Thymus (tissue), 11 donors: ENCODE results near the gene NDRG3. TPM values are rescaled to one million over a fixed set of nuclear protein-coding genes. Genes with fewer than 3 reads are reported as not detected.
"Not testable (repeated sequence)": the region's sequence is repeated elsewhere in the genome, so short reads cannot be mapped to it uniquely, and the experiment has no call there.

ENCODE experiments used
- DNase-seq, 9 donors: peaks; one replicate each; pipeline ENCODE4 v3.0.0-alpha.2; 2013; ENCODE audit warnings: low spot score in 9 of 9, low read depth in 6 of 9, missing footprints in 1 of 9
- H3K27ac ChIP-seq, 2 donors: one replicate each; pipeline ENCODE4 v1.5.1; 2013; ENCODE audit warnings: control low read depth in 1 of 2, low read depth in 1 of 2, low read length in 1 of 2, mild to moderate bottlenecking in 1 of 2, moderate library complexity in 1 of 2
- H3K27me3 ChIP-seq, 2 donors: one replicate each; pipeline ENCODE4 v1.5.1; 2013; ENCODE audit warnings: low read length in 1 of 2; ENCODE audit not compliant: control insufficient read depth in 2 of 2, insufficient read depth in 1 of 2
- H3K36me3 ChIP-seq, 2 donors: one replicate each; pipeline ENCODE4 v1.5.1; 2013; ENCODE audit warnings: low read length in 1 of 2, mild to moderate bottlenecking in 1 of 2, moderate library complexity in 1 of 2; ENCODE audit not compliant: control insufficient read depth in 2 of 2, insufficient read depth in 2 of 2
- H3K4me1 ChIP-seq, 2 donors: one replicate each; pipeline ENCODE4 v1.5.1; 2013; ENCODE audit warnings: low read length in 2 of 2; ENCODE audit not compliant: control insufficient read depth in 2 of 2, insufficient read depth in 2 of 2
- H3K4me3 ChIP-seq, 2 donors: one replicate each; pipeline ENCODE4 v1.5.1; 2013; ENCODE audit warnings: low read length in 2 of 2, control low read depth in 1 of 2, mild to moderate bottlenecking in 1 of 2
- H3K9me3 ChIP-seq, 2 donors: one replicate each; pipeline ENCODE4 v1.5.1; 2013; ENCODE audit warnings: low read length in 1 of 2, mild to moderate bottlenecking in 1 of 2; ENCODE audit not compliant: control insufficient read depth in 2 of 2, insufficient read depth in 1 of 2
- WGBS: extraction: QIAGEN DNeasy Blood & Tissue Kit; methylation state at CpG from one replicate; pipeline ENCODE4 v1.1.7; 2013; 5-methylcytosine and 5-hydroxymethylcytosine counted together
- polyA plus RNA-seq: library from polyadenylated mRNA; stranded (reverse); fragments of 200-250 nt; gene quantifications from one replicate; pipeline ENCODE4 v1.2.3, GENCODE V29; 2013
- total RNA-seq: library from RNA; stranded (reverse); fragments of 120-200 nt; gene quantifications from one replicate; pipeline ENCODE4 v1.2.4, GENCODE V29; 2013
- donor health status: healthy.

Gene NDRG3
- total and polyA plus RNA-seq, 2 donors = 15.3 to 18.9 TPM

DNA sequence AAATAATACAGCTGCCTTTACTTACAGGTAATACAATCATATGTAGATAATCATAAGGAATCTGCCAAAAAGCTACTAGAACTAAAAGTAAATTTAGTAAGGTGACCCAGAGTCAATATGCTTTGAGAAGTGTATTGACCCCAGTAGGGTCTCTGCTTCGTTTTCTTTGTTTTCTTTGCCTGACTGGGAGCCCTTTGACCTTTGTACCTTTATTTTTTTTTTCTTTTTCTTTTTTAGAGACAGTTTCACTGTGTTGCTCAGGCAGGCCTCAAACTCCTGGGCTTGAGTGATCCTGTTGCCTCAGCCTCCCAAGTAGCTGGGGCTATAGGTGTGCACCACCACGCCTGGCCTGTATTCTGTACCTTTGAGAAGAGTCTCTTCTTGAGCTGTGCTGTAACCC is 122.4 kb downstream of the NDRG3 start:
- Histone ChIP-seq H3K27me3 (no peaks in the 10 kb centered on the region), H3K4me3 (no peak overlapping the region), H3K36me3 (peaks cover 8 to 49% of the 10 kb centered on the region in 2 donors), H3K27ac (no peak overlapping the region), H3K9me3 (no peaks in the 10 kb centered on the region), H3K4me1 (peaks cover 0 to under 1% of the 10 kb centered on the region in 2 donors)
- no peak for DNase-seq
- WGBS = 98% methylated on average over 2 of the region's 2 CpGs

GRCh38 chr20:36620917-36621316 is 125.0 kb downstream of the NDRG3 start:
- WGBS = 100% methylated on average over 5 of the region's 5 CpGs
- Histone ChIP-seq H3K9me3 (no peaks in the 10 kb centered on the region), H3K4me3 (no peak overlapping the region), H3K27ac (no peak overlapping the region), H3K27me3 (no peaks in the 10 kb centered on the region), H3K4me1 (no peaks in the 10 kb centered on the region), H3K36me3 (peaks cover 9 to 28% of the 10 kb centered on the region in 2 donors)
- no peak for DNase-seq

DNA sequence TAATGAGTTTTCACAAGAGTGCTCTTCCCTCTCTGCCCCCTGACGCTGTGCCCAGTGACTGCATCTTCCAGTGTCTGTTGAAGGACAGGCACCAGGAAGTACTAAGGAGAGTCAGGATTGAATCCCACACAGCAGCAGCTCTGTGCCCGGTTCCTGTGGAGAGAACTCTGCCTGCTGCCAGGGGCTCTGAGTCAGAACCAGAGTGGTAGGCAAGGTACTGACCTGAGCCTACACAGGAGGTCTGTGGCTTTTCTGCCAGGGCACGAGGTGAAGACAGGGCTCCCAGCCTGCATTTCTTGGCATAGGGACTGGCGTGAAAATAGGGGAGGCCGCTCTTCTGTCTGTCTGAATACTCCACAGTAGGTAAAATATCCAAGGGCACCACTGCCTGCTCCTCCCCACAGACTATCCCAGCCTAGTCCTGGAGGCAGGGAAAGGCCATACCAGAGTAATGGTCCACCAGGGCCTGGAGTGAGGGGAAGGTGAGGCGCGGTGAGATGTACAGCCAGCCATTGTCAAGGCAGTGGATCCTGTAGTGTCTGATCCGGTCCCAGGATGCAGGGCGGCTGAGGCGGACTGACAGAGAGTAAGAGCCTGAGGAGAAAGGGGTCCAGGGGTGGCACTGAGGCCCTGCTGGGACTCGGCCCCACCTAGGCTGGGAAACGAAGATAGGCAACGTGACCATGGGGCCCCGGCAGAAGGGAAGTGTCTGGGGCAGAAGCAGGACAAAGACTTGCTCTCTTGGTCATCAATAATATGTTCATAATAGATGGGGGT is 130.9 kb downstream of the NDRG3 start:
- Histone ChIP-seq H3K36me3 (peaks cover 54 to 55% of the 10 kb centered on the region in 2 donors), H3K27ac (no peak overlapping the region), H3K9me3 (no peaks in the 10 kb centered on the region), H3K27me3 (no peaks in the 10 kb centered on the region), H3K4me1 (peaks cover 0 to 12% of the 10 kb centered on the region in 2 donors), H3K4me3 (no peak overlapping the region)
- WGBS = 98% methylated on average over 14 of the region's 14 CpGs
- no peak for DNase-seq

GRCh38 chr20:36613974-36614373 is 131.9 kb downstream of the NDRG3 start:
- H3K27ac ChIP-seq = no peak overlapping the region
- H3K27me3 ChIP-seq = no peaks in the 10 kb centered on the region
- H3K36me3 ChIP-seq = peaks cover 62 to 65% of the 10 kb centered on the region in 2 donors
- H3K9me3 ChIP-seq = no peaks in the 10 kb centered on the region
- peaks cover 0 to 12% of the 10 kb centered on the region in 2 donors for H3K4me1 ChIP-seq
- DNase-seq = no peak
- no peak overlapping the region for H3K4me3 ChIP-seq
- 95% methylated on average over 3 of the region's 3 CpGs for WGBS

- Histone ChIP-seq H3K36me3 (peaks cover 77 to 80% of the 10 kb centered on the region in 2 donors), H3K27me3 (no peaks in the 10 kb centered on the region)
These were observed 134.3 kb downstream of the NDRG3 start for GRCh38 chr20:36611625-36612024.

GRCh38 chr20:36608388-36608728 is 137.5 kb downstream of the NDRG3 start:
- peaks cover 6 to 28% of the 10 kb centered on the region in 2 donors for H3K4me1 ChIP-seq
- not testable (repeated sequence) for DNase-seq, H3K27ac ChIP-seq, H3K9me3 ChIP-seq, H3K4me3 ChIP-seq, H3K27me3 ChIP-seq
- peaks cover 53 to 56% of the 10 kb centered on the region in 2 donors for H3K36me3 ChIP-seq
- WGBS = 94% methylated on average over 6 of the region's 6 CpGs

More at GRCh38 chr20:36611625-36612024, 134.3 kb downstream of the NDRG3 start:
- WGBS = 97% methylated on average over 5 of the region's 5 CpGs
- H3K4me3 ChIP-seq = no peak overlapping the region
- no peak overlapping the region for H3K27ac ChIP-seq
- H3K4me1 ChIP-seq = peaks cover 3 to 25% of the 10 kb centered on the region in 2 donors
- no peak for DNase-seq
- H3K9me3 ChIP-seq = no peaks in the 10 kb centered on the region

DNA sequence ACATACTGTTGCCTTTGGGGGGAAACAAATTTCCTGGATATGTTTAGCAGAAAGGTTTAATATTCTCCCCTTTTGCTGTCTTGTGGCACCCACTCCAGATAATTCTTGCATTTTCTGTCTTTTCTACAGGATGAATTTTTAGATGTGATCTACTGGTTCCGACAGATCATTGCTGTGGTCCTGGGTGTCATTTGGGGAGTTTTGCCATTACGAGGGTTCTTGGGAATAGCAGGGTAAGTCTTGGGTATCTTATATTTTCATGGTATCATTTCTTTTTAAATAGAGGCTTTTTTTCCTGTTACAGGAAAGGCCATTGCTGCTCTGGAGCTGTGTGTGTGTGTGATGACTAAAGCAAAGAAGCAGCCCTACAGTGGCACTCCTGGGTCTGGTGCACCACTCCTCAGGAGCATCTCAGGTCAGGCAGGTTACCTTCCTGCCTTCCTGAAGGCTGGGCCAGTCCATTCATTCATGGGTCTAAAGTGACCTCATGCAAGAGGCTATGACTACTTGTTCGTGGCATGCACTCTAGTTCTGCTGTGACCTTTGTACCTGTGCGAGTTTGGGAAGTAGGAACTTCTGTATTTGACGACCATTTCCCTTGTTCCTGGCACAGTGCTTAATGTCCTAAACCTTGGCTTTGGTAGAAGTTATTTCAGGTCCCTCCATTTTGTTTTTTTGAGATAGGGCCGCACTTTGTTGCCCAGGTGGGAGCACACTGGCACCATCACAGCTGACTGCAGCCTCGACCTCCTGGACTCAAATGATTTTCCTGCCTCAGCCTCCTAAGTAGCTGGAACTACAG is 138.1 kb downstream of the NDRG3 start:
- WGBS = 97% methylated on average over 7 of the region's 7 CpGs

GRCh38 chr20:36606158-36607066 is 139.5 kb downstream of the NDRG3 start:
- H3K4me1 ChIP-seq = peaks cover 6 to 26% of the 10 kb centered on the region in 2 donors
- WGBS = under 1% methylated on average over 31 of the region's 31 CpGs
- peak overlapping the region; percentile 70 to 89 for H3K4me3 ChIP-seq
- H3K9me3 ChIP-seq = no peaks in the 10 kb centered on the region
- peaks cover 34 to 36% of the 10 kb centered on the region in 2 donors for H3K36me3 ChIP-seq
- no peaks in the 10 kb centered on the region for H3K27me3 ChIP-seq
- peak overlapping the region; percentile 78 to 79 for H3K27ac ChIP-seq
- DNase-seq = peak in 1 of 9 donors; percentile 48

More for the DNA sequence above, 138.1 kb downstream of the NDRG3 start:
- no peaks in the 10 kb centered on the region for H3K27me3 ChIP-seq
- H3K4me1 ChIP-seq = peaks cover 6 to 26% of the 10 kb centered on the region in 2 donors
- no peak overlapping the region for H3K27ac ChIP-seq
- H3K4me3 ChIP-seq = no peak overlapping the region
- H3K36me3 ChIP-seq = peaks cover 47 to 50% of the 10 kb centered on the region in 2 donors
- DNase-seq = no peak
- no peaks in the 10 kb centered on the region for H3K9me3 ChIP-seq
